Liver (tissue), 9 donors: Measurements from ENCODE around the gene SLC66A1. TPM values are rescaled to one million over a fixed set of nuclear protein-coding genes. Genes with fewer than 3 reads are reported as not detected.

Source experiments
- DNase-seq: peaks from one replicate; pipeline ENCODE4 v3.0.0-alpha.2; 2017; ENCODE audit warnings: low spot score
- H3K27ac ChIP-seq, 2 donors: one replicate each; pipeline ENCODE4 v1.7.0; 2013; ENCODE audit warnings: inconsistent platforms in 2 of 2, low read length in 2 of 2, control low read depth in 1 of 2, low read depth in 1 of 2, mild to moderate bottlenecking in 1 of 2
- H3K27me3 ChIP-seq, 4 donors: one replicate each; pipeline versions ENCODE4 v1.6.1 to v1.7.0; 2013; ENCODE audit warnings: low read length in 3 of 4, inconsistent platforms in 1 of 4, mild to moderate bottlenecking in 1 of 4, moderate library complexity in 1 of 4; ENCODE audit not compliant: control insufficient read depth in 4 of 4, insufficient read depth in 4 of 4
- H3K36me3 ChIP-seq, 4 donors: one replicate each; pipeline versions ENCODE4 v1.6.1 to v1.7.0; 2013; ENCODE audit warnings: low read length in 3 of 4, mild to moderate bottlenecking in 3 of 4, low read depth in 1 of 4, moderate library complexity in 1 of 4; ENCODE audit not compliant: control insufficient read depth in 4 of 4, insufficient read depth in 3 of 4
- H3K4me1 ChIP-seq, 4 donors: one replicate each; pipeline versions ENCODE4 v1.6.1 to v1.7.0; 2013; ENCODE audit warnings: low read length in 3 of 4, mild to moderate bottlenecking in 3 of 4, moderate library complexity in 1 of 4; ENCODE audit not compliant: control insufficient read depth in 4 of 4, insufficient read depth in 4 of 4
- H3K4me3 ChIP-seq, 3 donors: one replicate each; pipeline versions ENCODE4 v1.6.1 to v1.7.0; 2013; ENCODE audit warnings: low read length in 3 of 3, control low read depth in 1 of 3, low read depth in 1 of 3, mild to moderate bottlenecking in 1 of 3
- H3K9ac ChIP-seq, 2 donors: one replicate each; pipeline ENCODE4 v1.7.0; 2013; ENCODE audit warnings: low read length in 2 of 2, mild to moderate bottlenecking in 2 of 2, moderate library complexity in 2 of 2, control low read depth in 1 of 2, low read depth in 1 of 2
- H3K9me3 ChIP-seq, 4 donors: one replicate each; pipeline versions ENCODE4 v1.6.1 to v1.7.0; 2013; ENCODE audit warnings: low read length in 3 of 4; ENCODE audit not compliant: control insufficient read depth in 4 of 4
- FOXA2 ChIP-seq: IDR thresholded peaks from 2 replicates; pipeline ENCODE4 v1.6.1; 2016; ENCODE audit warnings: antibody characterized with exemption
- HNF4A ChIP-seq, 2 donors: conservative IDR thresholded peaks; 2 replicates each; pipeline ENCODE4 v1.6.1; 2016; ENCODE audit warnings: antibody characterized with exemption in 2 of 2, mild to moderate bottlenecking in 2 of 2
- JUND ChIP-seq, 2 donors: IDR thresholded peaks; 2 replicates each; pipeline ENCODE4 v1.6.1; 2016; ENCODE audit warnings: antibody characterized with exemption in 2 of 2
- RAD21 ChIP-seq, 2 donors: IDR thresholded peaks; 2 replicates each; pipeline ENCODE4 v1.6.1; 2016; ENCODE audit warnings: antibody characterized with exemption in 2 of 2, mild to moderate bottlenecking in 2 of 2
- REST ChIP-seq: IDR thresholded peaks from 2 replicates; pipeline ENCODE4 v1.6.1; 2016; ENCODE audit warnings: antibody characterized with exemption, mild to moderate bottlenecking
- RXRA ChIP-seq, 2 donors: IDR thresholded peaks; 2 replicates each; pipeline ENCODE4 v1.6.1; 2017 to 2018; ENCODE audit warnings: antibody characterized with exemption in 2 of 2, mild to moderate bottlenecking in 1 of 2
- TAF1 ChIP-seq: conservative IDR thresholded peaks from 2 replicates; pipeline ENCODE4 v1.6.1; 2016; ENCODE audit warnings: antibody characterized with exemption, mild to moderate bottlenecking
- WGBS: extraction: QIAGEN DNeasy Blood & Tissue Kit; methylation state at CpG from one replicate; pipeline ENCODE4 v1.1.7; 2013; 5-methylcytosine and 5-hydroxymethylcytosine counted together
- polyA plus RNA-seq, 2 donors: library from polyadenylated mRNA; stranded (reverse) in 1 of 2; unstranded in 1 of 2; fragments of 200-250 nt in 1 of 2; fragments of >200 nt in 1 of 2; fragmentation: Nextera tagmentation in 1 of 2; extraction: Ambion mirVana in 1 of 2; gene quantifications; one replicate each; pipeline versions ENCODE4 v1.2.1 to v1.2.3, GENCODE V29; 2013 to 2015
- total RNA-seq, 2 donors: library from RNA; depleted of rRNA; stranded (reverse); fragments of >200 nt; gene quantifications; one replicate each; pipeline ENCODE4 v1.2.3, GENCODE V29; 2014
- TF ChIP-seq, protein P1 (sequence below): fragments of 150-350 bp; IDR thresholded peaks from 2 replicates; pipeline ENCODE4 v1.5.1; 2017; ENCODE audit warnings: improper control_type of control experiment, low read depth, low read length; ENCODE audit not compliant: missing input control
- donor health status: healthy.
- donor health status: healthy.
- donor health status: healthy.
- donor health status: healthy.
- donor health status: healthy.

SLC66A1 gene
- total and polyA plus RNA-seq, 4 donors, result 6.8 to 16.0 (median 14.0) TPM

DNA sequence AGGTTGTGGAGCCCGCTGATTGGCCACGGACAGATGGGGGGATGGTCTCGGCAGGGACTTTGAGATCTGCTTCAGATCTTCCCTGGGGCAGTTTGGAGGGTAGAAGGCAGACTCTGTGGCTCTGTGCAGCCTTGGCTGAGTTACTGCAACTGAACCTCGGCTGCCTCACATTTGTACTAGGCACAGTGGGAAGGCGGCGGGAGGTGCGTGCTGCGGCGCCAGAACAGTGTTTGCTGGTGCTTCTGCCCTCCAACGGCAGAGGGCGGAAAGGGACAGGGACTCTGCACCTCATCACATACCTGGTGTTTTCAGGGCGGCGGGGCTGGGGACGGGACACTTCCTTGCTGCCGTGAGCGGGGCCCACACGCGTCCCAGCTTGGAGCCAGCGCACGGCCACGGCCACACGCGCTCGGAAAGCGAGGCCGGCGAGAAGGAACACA lies 26.2 kb downstream of the SLC66A1 start (continued):
- TF ChIP-seq, protein P1, sequence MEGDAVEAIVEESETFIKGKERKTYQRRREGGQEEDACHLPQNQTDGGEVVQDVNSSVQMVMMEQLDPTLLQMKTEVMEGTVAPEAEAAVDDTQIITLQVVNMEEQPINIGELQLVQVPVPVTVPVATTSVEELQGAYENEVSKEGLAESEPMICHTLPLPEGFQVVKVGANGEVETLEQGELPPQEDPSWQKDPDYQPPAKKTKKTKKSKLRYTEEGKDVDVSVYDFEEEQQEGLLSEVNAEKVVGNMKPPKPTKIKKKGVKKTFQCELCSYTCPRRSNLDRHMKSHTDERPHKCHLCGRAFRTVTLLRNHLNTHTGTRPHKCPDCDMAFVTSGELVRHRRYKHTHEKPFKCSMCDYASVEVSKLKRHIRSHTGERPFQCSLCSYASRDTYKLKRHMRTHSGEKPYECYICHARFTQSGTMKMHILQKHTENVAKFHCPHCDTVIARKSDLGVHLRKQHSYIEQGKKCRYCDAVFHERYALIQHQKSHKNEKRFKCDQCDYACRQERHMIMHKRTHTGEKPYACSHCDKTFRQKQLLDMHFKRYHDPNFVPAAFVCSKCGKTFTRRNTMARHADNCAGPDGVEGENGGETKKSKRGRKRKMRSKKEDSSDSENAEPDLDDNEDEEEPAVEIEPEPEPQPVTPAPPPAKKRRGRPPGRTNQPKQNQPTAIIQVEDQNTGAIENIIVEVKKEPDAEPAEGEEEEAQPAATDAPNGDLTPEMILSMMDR, result peak; percentile 66
- TF ChIP-seq RAD21 (IDR thresholded peaks at IDR 0.05), result peak; percentile 68 to 76

GRCh38 chr1:19339214-19339861 lies 27.2 kb downstream of the SLC66A1 start:
- no peaks in the 10 kb centered on the region for H3K9me3 ChIP-seq
- peaks cover 0 to 18% (median under 1%) of the 10 kb centered on the region in 4 donors for H3K36me3 ChIP-seq
- H3K4me1 ChIP-seq, result peaks cover 0 to 16% (median 9%) of the 10 kb centered on the region in 4 donors
- no peak overlapping the region for H3K27ac ChIP-seq
- 72% methylated on average over 19 of the region's 19 CpGs for WGBS
- no peak overlapping the region for H3K4me3 ChIP-seq
- DNase-seq, result no peak
- TF ChIP-seq HNF4A (conservative IDR thresholded peaks at IDR 0.05), result no peak
- TF ChIP-seq FOXA2, result no peak
- TF ChIP-seq TAF1, result no peak
- TF ChIP-seq JUND (IDR thresholded peaks at IDR 0.05), result no peak
- no peak overlapping the region for H3K9ac ChIP-seq
- no peaks in the 10 kb centered on the region for H3K27me3 ChIP-seq

DNA sequence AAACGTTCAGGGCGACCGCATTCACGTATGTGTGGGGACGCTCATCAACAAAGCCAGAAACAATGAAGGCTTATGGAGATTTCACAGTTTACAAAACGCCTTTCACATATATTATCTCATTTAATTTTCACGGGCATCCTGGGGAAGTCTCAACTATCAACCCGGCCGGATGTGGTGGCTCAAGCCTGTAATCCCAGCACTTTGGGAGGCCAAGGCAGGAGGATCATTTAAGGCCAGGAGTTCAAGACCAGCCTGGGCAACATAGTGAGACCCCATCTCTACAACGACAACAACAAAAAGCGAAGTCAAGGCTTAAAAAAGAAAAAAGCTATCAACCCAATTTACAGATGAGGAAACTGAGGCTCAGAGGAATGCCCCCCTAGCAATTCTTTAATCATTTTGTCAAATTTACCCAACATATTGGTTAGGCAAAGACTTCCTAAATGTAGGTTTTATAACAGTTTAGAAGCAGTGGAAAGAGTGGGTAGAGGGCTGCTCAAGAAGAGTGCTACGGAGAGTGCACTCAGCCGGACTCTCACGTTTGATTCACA lies 28.3 kb downstream of the SLC66A1 start:
- Histone ChIP-seq H3K9me3 (no peaks in the 10 kb centered on the region), H3K27ac (no peak overlapping the region), H3K27me3 (no peaks in the 10 kb centered on the region), H3K36me3 (peaks cover 0 to 20% (median under 1%) of the 10 kb centered on the region in 4 donors), H3K4me1 (peaks cover 2 to 25% (median 14%) of the 10 kb centered on the region in 4 donors), H3K4me3 (no peak overlapping the region), H3K9ac (no peak overlapping the region)
- no peak for TF ChIP-seq TAF1
- 96% methylated on average over 14 of the region's 14 CpGs for WGBS
- DNase-seq, result no peak

DNA sequence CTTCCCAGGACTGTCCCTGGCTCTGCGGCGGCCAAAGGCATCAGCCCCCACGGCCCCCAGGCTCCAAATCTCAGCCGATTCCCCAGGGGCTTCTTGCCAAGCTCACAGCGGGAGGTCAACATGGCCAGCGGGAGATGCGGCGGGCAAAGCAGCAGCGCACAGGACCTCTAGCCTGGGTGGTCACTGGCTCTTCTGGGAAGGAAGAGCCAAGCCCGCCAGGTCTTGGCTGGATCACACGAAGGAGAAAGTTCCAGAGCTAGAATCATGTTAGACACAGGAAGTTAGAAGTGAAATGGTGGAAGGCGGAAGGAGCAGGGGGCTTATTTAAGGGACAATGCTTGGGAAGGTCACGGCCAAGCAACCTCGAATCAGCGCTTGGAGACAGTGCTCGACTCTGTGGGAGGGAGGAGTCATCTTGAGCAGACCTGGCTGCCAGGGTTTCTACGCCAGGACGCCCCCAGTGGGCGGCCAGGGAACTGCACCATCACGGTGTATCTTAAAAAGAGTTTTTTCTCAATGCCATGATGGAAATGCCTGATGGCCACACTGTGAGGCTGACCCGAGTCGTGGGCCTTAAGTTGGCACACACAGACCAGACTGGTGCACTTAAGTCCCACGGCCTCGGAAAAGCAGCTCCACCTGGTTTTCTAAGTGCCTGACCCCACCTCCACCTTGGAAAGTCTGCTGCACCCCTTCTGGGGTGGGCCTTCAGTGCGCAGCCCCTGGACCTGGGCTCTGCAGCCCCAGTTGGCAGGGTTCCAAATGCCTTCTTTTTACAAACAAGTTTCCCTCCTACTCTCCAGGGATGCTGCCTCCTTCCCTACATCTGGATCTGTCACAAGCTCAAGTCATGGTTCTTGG lies 29.3 kb downstream of the SLC66A1 start:
- Histone ChIP-seq H3K9me3 (no peaks in the 10 kb centered on the region), H3K36me3 (peaks cover 0 to 20% (median under 1%) of the 10 kb centered on the region in 4 donors), H3K9ac (no peak overlapping the region), H3K4me1 (peaks cover 2 to 25% (median 14%) of the 10 kb centered on the region in 4 donors), H3K4me3 (no peak overlapping the region), H3K27me3 (no peaks in the 10 kb centered on the region), H3K27ac (no peak overlapping the region)
- peak; percentile 76 for DNase-seq
- TF ChIP-seq RAD21 (IDR thresholded peaks at IDR 0.05), result peak; percentile 55 to 76
- no peak for TF ChIP-seq HNF4A (conservative IDR thresholded peaks at IDR 0.05)
- no peak for TF ChIP-seq RXRA (IDR thresholded peaks at IDR 0.05)
- TF ChIP-seq, protein P1, result peak; percentile 79
- no peak for TF ChIP-seq REST
- 71% methylated on average over 25 of the region's 25 CpGs for WGBS
